Keratinocyte (primary cell): ENCODE results near the gene PHF2. TPM values are rescaled to one million over a fixed set of nuclear protein-coding genes. Genes with fewer than 3 reads are reported as not detected.

ENCODE experiments used
- DNase-seq: peaks from one replicate; pipeline ENCODE4 v3.0.0-alpha.2; 2011; ENCODE audit warnings: low read depth, missing footprints, low spot score
- FAIRE-seq: peaks from 2 replicates; lab custom pipeline; 2011; peaks lifted over from hg19 to GRCh38; lab: Jason Lieb, UNC
- H2AFZ ChIP-seq: 2 replicates; pipeline ENCODE4 v1.6.0; 2012; ENCODE audit warnings: low read length, control low read depth, inconsistent platforms; ENCODE audit not compliant: control insufficient read depth
- H3K27ac ChIP-seq: 2 replicates; pipeline ENCODE4 v1.5.1; 2011; ENCODE audit warnings: low read length; ENCODE audit not compliant: control insufficient read depth, insufficient read depth
- H3K27me3 ChIP-seq: 3 replicates; pipeline ENCODE4 v1.6.0; 2011; ENCODE audit warnings: low read length; ENCODE audit not compliant: control insufficient read depth, insufficient read depth; ENCODE audit errors: extremely low read depth
- H3K36me3 ChIP-seq, 2 experiments: 2 replicates in 1 of 2; 3 replicates in 1 of 2; pipeline ENCODE4 v1.5.1; 2011; ENCODE audit warnings: low read length in 2 of 2, mild to moderate bottlenecking in 1 of 2; ENCODE audit not compliant: control insufficient read depth in 2 of 2, insufficient read depth in 2 of 2; ENCODE audit errors: extremely low read depth in 1 of 2
- H3K4me1 ChIP-seq: 3 replicates; pipeline ENCODE4 v1.5.1; 2011; ENCODE audit warnings: low read length; ENCODE audit not compliant: control insufficient read depth, insufficient read depth; ENCODE audit errors: extremely low read depth
- H3K4me2 ChIP-seq: 3 replicates; pipeline ENCODE4 v1.6.0; 2011; ENCODE audit warnings: low read depth, low read length; ENCODE audit not compliant: control insufficient read depth, insufficient read depth; ENCODE audit errors: extremely low read depth
- H3K4me3 ChIP-seq, 3 experiments: fragments of 200-600 bp in 1 of 3; sonication (generic) in 1 of 3; 2 replicates in 2 of 3; 3 replicates in 1 of 3; pipeline ENCODE4 v1.5.1; 2011 to 2016; ENCODE audit warnings: low read length in 3 of 3, mild to moderate bottlenecking in 3 of 3, control low read depth in 2 of 3, inconsistent platforms in 1 of 3, low read depth in 1 of 3, mixed read lengths in 1 of 3, mixed run types in 1 of 3, moderate library complexity in 1 of 3; ENCODE audit not compliant: control insufficient read depth in 2 of 3, insufficient read depth in 2 of 3; ENCODE audit errors: extremely low read depth in 1 of 3
- H3K79me2 ChIP-seq: 2 replicates; pipeline ENCODE4 v1.6.0; 2012; ENCODE audit warnings: low read length; ENCODE audit not compliant: control insufficient read depth, insufficient read depth
- H3K9ac ChIP-seq: 3 replicates; pipeline ENCODE4 v1.6.0; 2011; ENCODE audit warnings: low read length; ENCODE audit not compliant: control insufficient read depth, insufficient read depth; ENCODE audit errors: extremely low read depth
- H3K9me1 ChIP-seq: 3 replicates; pipeline ENCODE4 v1.6.0; 2011; ENCODE audit warnings: low read length; ENCODE audit not compliant: control insufficient read depth, insufficient read depth; ENCODE audit errors: extremely low read depth
- H3K9me3 ChIP-seq: 2 replicates; pipeline ENCODE4 v1.5.1; 2012; ENCODE audit warnings: low read depth, low read length; ENCODE audit not compliant: control insufficient read depth
- H4K20me1 ChIP-seq: 3 replicates; pipeline ENCODE4 v1.6.0; 2011; ENCODE audit warnings: low read length; ENCODE audit not compliant: control insufficient read depth, insufficient read depth; ENCODE audit errors: extremely low read depth
- CTCF ChIP-seq, 3 experiments: IDR thresholded peaks in 1 of 3; conservative IDR thresholded peaks in 1 of 3; optimal IDR thresholded peaks in 1 of 3; 2 replicates in 2 of 3; 3 replicates in 1 of 3; pipeline versions ENCODE3 to v1.5.1; 2011; ENCODE audit warnings: low read length in 3 of 3, mild to moderate bottlenecking in 3 of 3, moderate library complexity in 2 of 3, control low read depth in 1 of 3, inconsistent platforms in 1 of 3; ENCODE audit not compliant: insufficient read depth in 2 of 3; ENCODE audit errors: extremely low read depth in 1 of 3
- EZH2 ChIP-seq: IDR thresholded peaks from one replicate; pipeline ENCODE4 v1.6.1; 2012; ENCODE audit warnings: inconsistent platforms, mild to moderate bottlenecking, low read length, moderate library complexity
- dilution Hi-C: fragments of 300-500 bp; cut with MboI; formaldehyde crosslinking; loops from one replicate; pipeline ENCODE4 v1.7.0; 2020; ENCODE audit warnings: low sequenced_read_pairs; ENCODE audit not compliant: extremely low pct_ligation_motif_present
- polyA plus RNA-seq, 5 experiments: library from polyadenylated mRNA; depleted of rRNA in 3 of 5; stranded (reverse) in 3 of 5; stranded (forward) in 1 of 5; unstranded in 1 of 5; fragments of >200 nt; gene quantifications; 1 replicate in 1 of 5; 2 replicates in 3 of 5; 3 replicates in 1 of 5; pipeline versions ENCODE4 v1.2.1 to v1.2.3, GENCODE V29; 2011 to 2012; ENCODE audit warnings: missing spikeins in 2 of 5, low read depth in 1 of 5, low replicate concordance in 1 of 5

PHF2 gene
- polyA plus RNA-seq, 1 donor (not counting 4 experiments of a cell fraction or from before 2014, with no cell fraction given) = 5.1 TPM

DNA sequence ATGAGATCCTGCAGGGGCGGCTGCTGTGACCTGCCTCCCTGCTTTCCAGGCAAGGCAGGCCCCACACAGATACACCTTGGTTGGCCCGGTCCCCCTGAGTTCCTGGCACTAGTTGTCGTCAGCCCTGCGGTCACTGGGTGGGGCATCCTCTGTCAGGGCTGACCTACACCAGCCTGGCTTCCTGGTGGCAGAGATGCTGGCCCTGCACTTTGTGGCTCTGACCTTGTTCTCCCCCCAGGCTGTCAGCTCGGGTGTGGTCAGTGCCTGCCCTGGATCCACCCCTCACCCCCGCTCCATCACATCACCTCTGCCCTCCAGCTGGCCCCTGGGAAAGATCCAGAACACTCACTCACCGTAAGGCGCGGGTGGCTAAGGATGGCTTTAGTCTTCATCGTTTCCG is 74.1 kb downstream of the PHF2 start:
- no peak for TF ChIP-seq EZH2
- Histone ChIP-seq H3K4me1 (no peaks in the 10 kb centered on the region), H3K79me2 (no peaks in the 10 kb centered on the region), H3K36me3 (peaks cover 5 to 22% of the 10 kb centered on the region in 2 experiments), H3K9me3 (no peaks in the 10 kb centered on the region), H3K9me1 (no peaks in the 10 kb centered on the region), H3K4me2 (no peak overlapping the region), H3K9ac (no peak overlapping the region), H3K27ac (no peak overlapping the region), H3K4me3 (no peak overlapping the region), H4K20me1 (no peaks in the 10 kb centered on the region), H3K27me3 (no peaks in the 10 kb centered on the region), H2AFZ (no peak overlapping the region)
- FAIRE-seq (no peak), DNase-seq (no peak)
- dilution Hi-C loops = no loop called here

- peaks cover 7 to 18% of the 10 kb centered on the region in 2 experiments for H3K36me3 ChIP-seq
These were observed 75.2 kb downstream of the PHF2 start for GRCh38 chr9:93651521-93651950.

More at GRCh38 chr9:93651521-93651950, 75.2 kb downstream of the PHF2 start:
- H3K9me1 ChIP-seq = no peaks in the 10 kb centered on the region
- H3K9me3 ChIP-seq = no peaks in the 10 kb centered on the region
- no peak overlapping the region for H2AFZ ChIP-seq
- dilution Hi-C loops = no loop called here
- no peak for TF ChIP-seq EZH2
- TF ChIP-seq CTCF (optimal IDR thresholded peaks at IDR 0.05 in 1 of 3, IDR thresholded peaks at IDR 0.05 in 1 of 3, conservative IDR thresholded peaks at IDR 0.05 in 1 of 3; ENCODE audit: extremely low read depth in 1 of 3, insufficient read depth in 2 of 3, low read length in 3 of 3) = no peak
- DNase-seq = no peak
- no peaks in the 10 kb centered on the region for H3K27me3 ChIP-seq
- no peak overlapping the region for H3K9ac ChIP-seq
- H3K27ac ChIP-seq = no peak overlapping the region
- no peak overlapping the region for H3K4me2 ChIP-seq
- FAIRE-seq = no peak
- no peak overlapping the region for H3K4me3 ChIP-seq
- no peaks in the 10 kb centered on the region for H3K79me2 ChIP-seq
- no peaks in the 10 kb centered on the region for H4K20me1 ChIP-seq
- no peaks in the 10 kb centered on the region for H3K4me1 ChIP-seq
